ENCODE measurements around the gene B3GNT3.
A peak's percentile ranks its signal among the peaks of the same experiment; 100 is the strongest.
"Not testable (repeated sequence)": the region's sequence is repeated elsewhere in the genome, so short reads cannot be mapped to it uniquely, and the experiment has no call there.

B3GNT3 gene

DNA sequence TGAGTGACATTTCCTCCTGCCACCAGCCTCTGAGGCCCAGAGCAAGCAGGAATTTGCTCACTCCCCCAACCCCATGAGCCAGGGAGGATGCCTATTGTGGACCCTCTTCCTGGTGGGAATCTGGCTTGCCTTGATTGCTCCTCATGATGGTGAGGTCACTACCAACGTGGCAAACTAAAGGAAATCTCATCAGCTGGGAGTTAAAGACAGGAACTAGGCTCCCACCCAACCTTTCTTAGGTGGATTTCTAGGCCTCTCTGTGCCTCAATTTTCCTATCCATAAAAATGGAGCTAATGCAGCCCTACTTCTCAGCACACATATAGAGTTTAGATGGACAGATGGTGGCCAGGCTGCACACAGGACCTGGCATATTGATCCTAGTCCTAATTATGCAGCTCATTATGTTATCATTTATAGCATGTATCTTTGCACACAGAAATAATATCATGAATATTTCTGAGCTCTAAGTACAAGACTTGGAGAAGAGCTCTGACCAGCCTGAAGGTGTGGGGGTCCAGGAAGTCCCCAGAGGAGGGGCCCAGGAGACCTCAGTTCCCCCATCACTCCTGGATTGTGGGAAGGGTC lies 2.0 kb downstream of the B3GNT3 start:
- no peak for DNase-seq (ENCODE audit: low read depth in 2 of 2)

DNA sequence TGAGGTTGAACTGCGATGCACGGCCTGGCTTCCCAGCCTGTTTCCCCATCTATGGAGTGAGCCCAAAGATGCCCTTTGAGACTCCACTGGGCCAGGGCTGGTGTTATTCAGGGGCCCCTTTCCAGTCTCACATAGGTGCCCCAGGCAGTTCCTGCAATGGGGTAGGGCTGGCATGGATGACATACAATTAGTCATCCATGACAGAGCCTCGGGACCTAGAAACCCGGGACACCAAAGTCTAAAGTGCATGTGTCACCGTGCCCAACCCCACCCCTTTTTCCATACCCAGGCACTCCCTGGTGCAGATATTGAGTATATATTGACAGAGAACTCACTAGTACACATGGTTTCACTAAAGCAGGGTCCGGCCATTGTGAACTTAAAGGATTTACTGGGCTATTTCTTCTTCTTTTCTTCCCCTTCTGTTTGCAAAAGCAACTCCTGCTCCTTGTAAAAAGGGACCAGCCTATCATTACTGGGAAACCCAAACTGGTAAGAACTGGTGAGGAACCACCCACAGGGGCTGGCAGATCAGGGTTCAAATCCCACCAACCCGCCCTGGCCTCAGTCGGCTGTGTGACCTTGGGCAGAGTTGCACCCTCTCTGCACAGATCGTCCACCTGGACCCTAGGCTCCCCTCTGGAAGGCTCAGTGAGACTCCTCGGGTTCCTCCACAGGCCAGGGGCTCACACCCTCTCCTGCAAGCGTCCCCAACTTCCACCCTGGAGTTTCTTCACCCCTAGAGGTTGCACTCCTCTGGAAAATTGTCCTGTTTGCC lies 2.7 kb downstream of the B3GNT3 start:
- peak; percentile 34 to 66 for DNase-seq (ENCODE audit: low read depth in 2 of 2)

DNA sequence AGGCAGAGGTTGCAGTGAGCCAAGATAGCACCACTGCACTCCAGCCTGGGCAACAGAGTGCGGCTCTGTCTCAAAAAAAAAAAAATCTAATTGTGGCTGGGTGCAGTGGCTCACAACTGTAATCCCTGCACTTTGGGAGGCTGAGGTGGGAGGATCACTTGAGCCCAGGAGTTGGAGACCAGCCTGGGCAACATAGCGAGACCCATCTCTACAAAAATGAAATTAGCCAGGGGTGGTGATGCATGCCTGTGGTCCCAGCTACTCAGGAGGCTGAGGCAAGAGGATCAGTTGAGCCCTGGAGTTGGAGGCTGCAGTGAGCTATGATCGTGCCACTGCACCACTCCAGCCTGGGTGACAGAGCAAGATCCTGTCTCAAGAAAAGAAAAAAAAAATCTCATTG lies 3.7 kb downstream of the B3GNT3 start:
- DNase-seq (ENCODE audit: low read depth in 2 of 2), result not testable (repeated sequence)

DNA sequence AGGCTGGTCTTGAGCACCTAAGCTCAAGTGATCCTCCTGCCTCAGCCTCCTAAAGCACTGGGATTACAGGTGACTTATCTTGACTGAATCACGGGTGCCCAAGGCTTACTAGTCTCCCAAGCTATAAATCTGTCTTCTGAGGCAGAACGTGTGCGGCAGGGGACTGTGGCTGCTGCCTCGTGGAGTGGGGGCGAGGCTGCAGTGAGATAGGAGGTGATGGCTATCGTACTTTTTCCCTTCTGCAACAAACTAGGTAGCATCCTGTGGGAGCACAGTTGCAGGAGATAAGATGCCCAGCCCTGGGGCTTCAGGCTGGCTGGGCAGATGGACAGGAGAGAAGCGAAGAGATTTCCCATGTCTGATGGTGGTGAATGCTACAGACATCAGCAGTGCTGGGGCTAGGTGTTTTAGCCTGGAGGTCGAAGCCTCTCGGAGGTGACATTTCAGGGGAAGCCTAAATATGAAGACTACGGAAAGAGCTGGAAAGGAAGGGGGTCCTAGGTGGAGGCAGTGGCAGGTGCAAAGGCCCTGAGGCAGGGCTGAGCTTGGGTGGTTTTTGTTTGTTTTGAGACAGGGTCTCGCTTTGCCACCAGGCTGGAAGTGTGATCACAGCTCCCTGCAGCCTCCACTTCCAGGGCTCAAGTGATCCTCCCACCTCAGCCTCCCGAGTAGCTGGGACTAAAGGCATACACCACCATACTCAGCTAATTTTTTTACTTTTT lies 7.4 kb downstream of the B3GNT3 start:
- DNase-seq (ENCODE audit: low read depth in 2 of 2), result no peak

DNA sequence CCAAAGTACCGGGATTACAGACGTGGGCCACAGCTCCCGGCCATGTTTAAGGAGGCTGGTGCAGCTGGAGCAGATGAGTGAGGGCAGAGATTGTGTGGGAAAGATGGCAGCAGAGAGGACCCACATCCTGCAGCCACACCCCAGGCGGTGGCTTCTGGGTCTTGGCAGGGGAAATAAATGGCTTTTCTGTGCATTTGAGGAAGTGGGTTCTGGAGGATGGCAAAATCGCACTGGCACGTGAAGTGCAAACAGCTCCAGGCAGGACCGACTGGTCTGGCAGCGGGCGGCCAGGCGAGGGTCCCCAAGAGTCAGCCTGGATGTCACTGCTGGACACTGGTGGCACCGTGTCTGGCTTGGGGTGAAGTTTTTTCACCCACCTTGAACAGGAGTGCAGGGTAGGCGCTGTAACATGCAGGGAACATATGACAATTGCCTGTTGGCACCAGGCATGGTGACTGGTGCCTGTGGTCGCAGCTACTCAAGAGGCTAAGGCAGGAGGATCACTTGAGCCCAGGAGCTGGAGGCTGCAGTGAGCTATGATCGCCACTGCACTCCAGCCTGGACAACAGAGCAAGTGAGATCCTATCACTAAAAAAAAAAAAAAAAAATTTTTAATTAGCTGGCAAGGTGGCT lies 8.4 kb downstream of the B3GNT3 start:
- DNase-seq (ENCODE audit: low read depth in 2 of 2), result no peak

DNA sequence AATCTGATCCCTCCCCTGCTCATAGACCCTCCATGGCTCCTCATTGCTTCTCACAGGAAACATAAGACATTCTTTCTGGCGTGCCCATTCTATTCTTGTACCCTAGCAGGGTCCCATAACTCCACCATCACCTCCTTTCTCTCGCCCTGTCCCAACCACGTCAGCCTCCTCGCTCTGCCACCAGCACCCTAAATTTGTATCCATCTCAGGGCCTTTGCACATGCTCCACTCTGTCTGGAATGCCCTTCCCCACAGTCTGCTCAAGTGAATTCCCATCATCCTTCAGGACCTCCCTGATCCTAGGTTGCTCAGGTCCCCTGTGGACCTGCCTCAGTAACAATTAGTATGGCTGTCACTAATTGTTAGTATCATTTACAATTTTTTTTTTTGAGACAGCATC lies 10.5 kb downstream of the B3GNT3 start:
- no peak for DNase-seq (ENCODE audit: low read depth in 2 of 2)

DNA sequence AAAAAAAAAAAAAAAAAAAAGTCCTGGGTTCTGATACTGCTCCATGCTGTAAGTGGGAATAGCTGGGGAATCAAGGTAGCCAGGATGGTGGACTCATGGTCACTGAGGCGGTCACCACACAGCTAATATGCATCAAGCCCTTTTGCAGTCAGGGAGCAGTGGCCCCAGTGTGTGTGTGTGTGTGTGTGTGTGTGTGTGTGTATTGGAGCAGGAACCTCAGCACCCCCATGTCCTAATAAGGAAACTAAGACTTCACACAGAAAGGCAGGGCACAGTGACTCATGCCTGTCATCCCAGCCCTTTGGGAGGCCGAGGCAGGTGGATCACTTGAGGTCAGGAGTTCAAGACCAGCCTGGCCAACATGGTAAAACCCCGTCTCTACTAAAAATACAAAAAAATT lies 12.0 kb downstream of the B3GNT3 start:
- DNase-seq (ENCODE audit: low read depth in 2 of 2), result no peak

DNA sequence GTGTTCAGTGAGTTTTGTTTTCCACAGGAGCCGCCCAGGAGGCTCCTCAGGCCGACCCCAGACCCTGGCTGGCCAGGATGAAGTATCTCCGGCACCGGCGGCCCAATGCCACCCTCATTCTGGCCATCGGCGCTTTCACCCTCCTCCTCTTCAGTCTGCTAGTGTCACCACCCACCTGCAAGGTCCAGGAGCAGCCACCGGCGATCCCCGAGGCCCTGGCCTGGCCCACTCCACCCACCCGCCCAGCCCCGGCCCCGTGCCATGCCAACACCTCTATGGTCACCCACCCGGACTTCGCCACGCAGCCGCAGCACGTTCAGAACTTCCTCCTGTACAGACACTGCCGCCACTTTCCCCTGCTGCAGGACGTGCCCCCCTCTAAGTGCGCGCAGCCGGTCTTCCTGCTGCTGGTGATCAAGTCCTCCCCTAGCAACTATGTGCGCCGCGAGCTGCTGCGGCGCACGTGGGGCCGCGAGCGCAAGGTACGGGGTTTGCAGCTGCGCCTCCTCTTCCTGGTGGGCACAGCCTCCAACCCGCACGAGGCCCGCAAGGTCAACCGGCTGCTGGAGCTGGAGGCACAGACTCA lies 12.9 kb downstream of the B3GNT3 start:
- no peak for DNase-seq (ENCODE audit: low read depth in 2 of 2)

DNA sequence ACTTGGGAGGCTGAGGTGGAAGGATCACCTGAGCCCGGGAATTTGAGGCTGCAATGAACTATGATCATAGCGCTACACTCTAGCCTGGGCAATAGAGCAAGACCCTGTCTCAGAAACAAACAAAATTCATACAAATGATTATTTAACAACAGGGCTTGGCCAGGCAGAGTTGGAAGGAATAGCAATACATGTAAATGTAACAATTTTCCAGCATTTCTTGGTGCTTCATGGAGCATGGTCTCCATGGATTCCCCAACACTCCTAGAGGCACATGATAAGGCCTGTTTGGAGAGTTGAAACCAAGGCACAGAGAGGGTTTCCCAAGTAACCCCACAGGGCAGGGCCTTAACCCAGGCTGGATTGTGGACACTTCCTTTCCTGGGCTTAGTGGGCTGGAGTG lies 16.2 kb downstream of the B3GNT3 start:
- DNase-seq (ENCODE audit: low read depth in 2 of 2), result no peak

DNA sequence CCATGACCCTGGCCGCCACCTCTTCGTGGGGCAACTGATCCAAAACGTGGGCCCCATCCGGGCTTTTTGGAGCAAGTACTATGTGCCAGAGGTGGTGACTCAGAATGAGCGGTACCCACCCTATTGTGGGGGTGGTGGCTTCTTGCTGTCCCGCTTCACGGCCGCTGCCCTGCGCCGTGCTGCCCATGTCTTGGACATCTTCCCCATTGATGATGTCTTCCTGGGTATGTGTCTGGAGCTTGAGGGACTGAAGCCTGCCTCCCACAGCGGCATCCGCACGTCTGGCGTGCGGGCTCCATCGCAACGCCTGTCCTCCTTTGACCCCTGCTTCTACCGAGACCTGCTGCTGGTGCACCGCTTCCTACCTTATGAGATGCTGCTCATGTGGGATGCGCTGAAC lies 16.7 kb downstream of the B3GNT3 start:
- DNase-seq (ENCODE audit: low read depth in 2 of 2), result no peak

DNA sequence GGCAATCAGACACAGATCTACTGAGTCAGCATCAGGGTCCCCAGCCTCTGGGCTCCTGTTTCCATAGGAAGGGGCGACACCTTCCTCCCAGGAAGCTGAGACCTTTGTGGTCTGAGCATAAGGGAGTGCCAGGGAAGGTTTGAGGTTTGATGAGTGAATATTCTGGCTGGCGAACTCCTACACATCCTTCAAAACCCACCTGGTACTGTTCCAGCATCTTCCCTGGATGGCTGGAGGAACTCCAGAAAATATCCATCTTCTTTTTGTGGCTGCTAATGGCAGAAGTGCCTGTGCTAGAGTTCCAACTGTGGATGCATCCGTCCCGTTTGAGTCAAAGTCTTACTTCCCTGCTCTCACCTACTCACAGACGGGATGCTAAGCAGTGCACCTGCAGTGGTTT lies 17.2 kb downstream of the B3GNT3 start:
- no peak for DNase-seq (ENCODE audit: low read depth in 2 of 2)

DNA sequence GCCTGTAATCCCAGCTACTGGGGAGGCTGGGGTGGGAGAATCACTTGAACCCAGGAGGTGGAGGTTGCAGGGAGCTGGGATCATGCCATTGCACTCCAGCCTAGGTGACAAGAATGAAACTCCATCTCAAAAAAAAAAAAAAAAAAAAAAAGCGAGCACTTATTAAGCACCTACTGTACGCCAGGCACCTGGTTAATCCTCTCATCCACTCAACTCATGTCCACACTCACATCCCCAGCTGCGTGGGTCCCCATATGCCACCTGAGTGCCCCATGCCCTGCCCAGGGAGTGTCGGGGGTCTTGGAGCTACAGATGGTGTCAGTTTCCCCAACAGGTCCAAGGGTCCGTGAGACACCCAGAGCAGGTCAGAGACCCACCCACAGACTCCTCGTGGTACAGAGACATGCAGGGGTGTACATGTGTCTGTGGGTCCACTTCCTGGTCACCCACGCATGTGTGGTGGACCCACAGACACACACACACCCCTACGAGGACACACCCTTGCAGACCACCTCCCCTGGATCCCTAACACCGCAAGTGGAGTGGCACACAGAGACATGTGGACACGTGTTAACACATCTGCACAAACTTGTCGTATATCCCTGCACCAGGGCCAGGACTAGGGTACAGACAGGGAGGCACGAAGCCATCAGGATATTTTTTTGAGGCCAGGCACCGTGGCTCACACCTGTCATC lies 22.9 kb downstream of the B3GNT3 start:
- no peak for DNase-seq (ENCODE audit: low read depth in 2 of 2)

DNA sequence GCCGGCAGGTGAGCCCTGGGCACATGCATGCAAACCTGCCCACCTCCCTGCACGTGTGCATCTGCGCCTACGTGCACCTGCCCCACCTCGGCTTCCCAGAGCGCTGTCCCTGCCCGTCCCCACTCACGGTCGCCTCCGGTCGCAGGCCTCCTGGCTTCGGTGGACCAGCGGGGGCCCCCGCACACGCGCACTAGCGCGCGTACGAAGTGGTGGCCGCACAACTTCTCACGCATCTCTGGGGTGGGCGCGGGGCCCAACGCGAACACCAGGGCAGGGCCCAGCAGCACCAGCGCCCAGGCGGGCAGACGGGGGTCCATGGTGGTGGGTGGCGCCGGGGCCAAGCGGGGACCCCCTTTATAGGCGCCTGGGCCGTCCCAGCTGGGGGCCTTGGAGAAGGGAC lies 26.3 kb downstream of the B3GNT3 start, which contains the start of gene INSL3:
TSS of gene INSL3 (minus strand) at position 330 of the 400 bp plus-strand sequence. CDS start at position 317, 13 bp downstream.
- DNase-seq (ENCODE audit: low read depth in 2 of 2), result no peak

DNA sequence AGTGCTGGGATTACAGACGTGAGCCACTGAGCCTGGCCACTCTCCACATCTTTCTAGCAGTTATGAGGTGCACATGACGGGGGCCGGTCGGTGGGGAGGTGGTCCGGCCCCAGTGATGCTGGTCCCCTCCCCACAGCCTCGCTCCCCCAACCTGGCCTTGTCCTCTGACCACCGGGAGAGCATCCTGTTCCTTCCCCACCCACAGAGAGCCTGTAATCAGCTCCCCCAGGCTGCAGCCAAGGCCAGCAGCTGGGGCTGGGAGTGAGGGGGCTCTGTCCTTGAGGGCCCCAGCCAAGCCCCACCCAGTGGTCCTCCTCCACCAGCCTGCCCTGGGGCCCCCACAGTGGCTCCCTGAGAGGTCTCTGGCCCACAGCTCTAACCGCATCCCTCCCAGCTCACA lies 29.4 kb downstream of the B3GNT3 start:
- no peak for DNase-seq (ENCODE audit: low read depth in 2 of 2)

DNA sequence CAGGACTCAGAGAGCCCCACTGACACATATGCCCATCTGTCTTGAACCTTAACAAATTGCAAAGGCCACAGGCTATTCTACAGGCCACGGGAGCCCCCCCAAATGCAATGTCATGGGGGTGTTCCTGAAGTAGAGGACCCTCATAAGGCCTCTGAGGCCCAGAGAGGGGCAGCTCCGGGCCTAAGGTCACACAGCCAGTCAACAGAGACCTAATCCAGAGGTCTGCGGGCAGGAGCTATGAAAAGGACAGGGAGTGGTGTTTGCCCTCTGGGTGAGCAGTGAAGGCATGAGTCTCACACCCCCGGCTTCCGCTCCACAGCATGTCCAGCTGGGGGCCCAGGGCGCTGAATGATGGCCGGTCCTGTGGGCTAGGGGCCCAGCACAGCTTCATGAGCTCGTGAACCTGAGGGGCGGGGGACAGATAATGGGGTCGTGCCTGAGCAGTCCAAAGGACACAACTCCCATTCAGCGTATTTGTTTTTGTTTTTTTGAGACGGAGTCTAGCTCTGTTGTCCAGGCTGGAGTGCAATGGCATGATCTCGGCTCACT lies 31.6 kb downstream of the B3GNT3 start:
- no peak for DNase-seq (ENCODE audit: low read depth in 2 of 2)

DNA sequence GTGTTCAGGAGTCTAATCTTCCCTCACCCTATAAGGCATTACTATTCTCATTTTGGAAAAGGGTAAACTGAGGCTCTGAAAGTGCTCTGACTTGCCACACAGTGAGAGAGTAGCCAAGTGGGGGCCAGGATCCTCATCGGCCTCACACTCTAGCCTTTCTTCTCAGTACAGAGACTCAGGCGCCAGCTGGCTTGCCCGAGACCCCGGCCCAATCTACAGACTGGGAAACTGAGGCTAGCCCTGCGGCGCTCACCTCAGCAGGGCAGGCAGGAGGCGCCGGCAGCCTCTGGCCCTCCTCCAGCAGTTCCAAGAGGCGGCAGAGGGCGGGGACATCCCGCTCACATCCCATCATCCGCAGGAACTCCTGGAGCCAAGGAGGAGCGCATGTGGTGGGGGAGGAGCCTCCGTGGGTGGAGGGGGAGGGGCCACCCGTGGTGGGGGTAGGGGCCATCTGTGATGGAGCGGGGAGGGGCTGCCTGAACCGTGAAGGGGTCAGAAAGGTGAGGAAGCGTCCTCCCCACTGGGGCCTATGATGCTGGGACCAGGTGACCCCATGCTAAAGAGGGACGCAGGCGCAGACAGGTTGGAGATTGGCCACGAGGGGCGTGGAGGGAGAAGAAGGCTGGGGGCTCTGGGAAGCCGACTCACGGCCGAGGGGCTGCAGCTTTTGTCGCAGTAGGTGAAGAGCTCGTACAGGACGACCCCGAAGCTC lies 35.1 kb downstream of the B3GNT3 start:
- DNase-seq (ENCODE audit: low read depth in 2 of 2), result no peak

DNA sequence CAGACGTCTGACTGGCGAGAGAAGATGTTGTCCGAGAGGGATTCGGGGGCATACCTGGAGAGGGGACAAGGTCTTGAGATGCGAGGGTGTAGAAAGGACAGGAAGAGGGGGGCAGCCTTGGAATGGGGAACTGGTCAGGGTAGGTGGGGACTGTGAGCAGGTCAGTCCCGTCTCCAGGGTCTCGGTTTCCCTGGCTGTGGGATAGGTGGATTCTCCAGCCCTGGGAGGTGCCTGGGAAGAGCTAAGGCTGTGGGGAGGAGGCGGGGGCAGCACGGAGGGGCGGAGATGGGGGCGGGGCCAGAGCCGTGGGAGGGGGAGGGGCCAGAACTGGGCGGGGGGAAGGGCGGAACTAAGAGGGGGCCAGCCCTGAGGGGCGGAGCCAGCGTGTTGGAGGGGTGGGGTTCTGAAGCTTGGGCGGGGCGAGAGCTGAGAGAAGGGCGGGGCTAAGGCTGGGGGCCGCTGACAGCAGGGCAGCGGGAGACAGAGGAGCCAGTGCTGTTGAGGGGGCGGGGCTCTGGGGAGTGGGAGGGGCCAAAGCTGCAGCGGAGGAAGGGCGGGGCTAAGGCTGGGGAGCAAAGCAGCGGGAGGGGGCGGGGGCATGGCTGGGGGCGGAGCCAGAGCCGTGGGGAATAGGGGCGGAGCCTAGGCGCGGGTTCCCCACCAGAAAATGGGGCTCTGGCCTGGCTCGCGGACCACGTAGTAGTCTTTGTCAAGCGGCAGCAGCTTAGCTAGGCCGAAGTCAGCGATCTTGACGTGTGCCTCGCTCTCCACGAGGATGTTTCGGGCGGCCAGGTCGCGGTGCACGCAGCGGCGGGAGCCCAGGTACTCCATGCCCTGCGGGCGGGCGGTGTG lies 35.9 kb downstream of the B3GNT3 start:
- DNase-seq (ENCODE audit: low read depth in 2 of 2), result peak; percentile 45 to 52

DNA sequence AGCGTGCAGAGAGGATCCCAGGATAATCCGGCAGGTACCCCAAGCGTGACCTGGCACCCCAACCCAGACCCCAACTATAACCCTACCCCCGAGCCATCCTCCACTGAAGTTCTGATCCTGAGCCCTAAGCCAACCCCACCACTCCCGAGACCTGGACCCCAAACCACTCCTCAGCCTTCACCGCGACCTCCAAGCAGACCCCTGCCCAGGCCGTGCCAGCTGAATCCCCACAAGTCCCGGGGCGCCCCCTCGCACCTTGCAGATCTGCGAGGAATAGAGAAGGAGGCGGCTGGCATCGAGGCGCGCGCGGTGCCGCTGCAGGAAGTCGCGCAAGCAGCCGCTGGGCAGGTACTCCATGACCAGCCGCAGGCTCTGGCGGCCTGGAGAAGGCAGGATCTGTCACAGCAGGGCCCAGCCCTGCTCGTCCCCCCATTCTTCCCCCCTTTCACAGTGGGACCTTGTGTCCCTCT lies 36.5 kb downstream of the B3GNT3 start:
- DNase-seq (ENCODE audit: low read depth in 2 of 2), result no peak

DNA sequence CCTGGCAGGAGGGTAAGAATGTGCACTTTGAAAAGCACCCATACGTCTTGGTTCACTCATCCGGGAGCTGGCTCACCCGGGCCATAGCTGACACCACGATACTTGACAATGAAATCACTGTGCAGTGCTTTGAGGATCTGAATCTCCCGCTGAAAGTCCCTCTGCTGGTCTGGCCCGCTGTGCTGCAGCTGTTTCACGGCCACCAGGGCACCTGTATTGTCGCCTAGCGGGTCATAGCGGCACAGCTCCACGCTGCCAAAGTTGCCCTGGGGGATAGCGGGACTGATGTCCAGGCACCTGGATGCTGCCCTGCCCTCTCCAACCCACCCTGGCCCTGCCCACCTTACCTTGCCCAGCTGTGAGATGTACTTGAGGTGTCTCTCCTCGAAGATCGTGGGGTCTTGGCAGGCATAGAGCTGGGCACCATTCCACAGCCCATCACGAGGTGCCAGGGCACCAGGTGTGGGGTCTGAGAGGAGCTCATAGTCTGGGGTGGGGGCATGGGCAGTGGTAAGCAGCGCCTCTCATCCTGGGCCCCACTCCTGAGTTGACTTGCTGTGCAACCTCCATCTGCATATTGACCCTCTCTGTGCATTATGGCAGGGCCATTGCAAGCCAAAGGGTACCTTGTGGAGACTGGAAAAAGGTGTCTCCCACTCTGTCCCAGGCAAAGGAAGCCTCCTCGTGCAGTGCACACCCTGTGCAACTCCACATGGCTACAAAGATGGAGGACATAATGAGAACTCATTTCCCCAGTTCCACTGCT lies 37.7 kb downstream of the B3GNT3 start:
- DNase-seq (ENCODE audit: low read depth in 2 of 2), result no peak

Data from stimulated activated CD4-positive, alpha-beta T cell treated with anti-CD3 and anti-CD28 coated beads, Interleukin-12 subunit alpha, Interleukin-12 subunit beta, amount 100 ng/mL, for 24 hours (primary cell).